GM18508 (cell line): ENCODE data around the gene ABHD14A.

Experiments used
- ATAC-seq: cut with Tn5 transposase; IDR thresholded peaks from one replicate; pipeline ENCODE4 v1.9.1; 2021; ENCODE audit warnings: moderate number of reproducible peaks; ENCODE audit not compliant: insufficient read depth, unreplicated experiment

ABHD14A gene

GRCh38 chr3:51968883-51969678, 5.8 kb upstream of the ABHD14A start:
- no peak for ATAC-seq

- no peak for ATAC-seq
Measured at GRCh38 chr3:51969841-51970240, 5.0 kb upstream of the ABHD14A start.

DNA sequence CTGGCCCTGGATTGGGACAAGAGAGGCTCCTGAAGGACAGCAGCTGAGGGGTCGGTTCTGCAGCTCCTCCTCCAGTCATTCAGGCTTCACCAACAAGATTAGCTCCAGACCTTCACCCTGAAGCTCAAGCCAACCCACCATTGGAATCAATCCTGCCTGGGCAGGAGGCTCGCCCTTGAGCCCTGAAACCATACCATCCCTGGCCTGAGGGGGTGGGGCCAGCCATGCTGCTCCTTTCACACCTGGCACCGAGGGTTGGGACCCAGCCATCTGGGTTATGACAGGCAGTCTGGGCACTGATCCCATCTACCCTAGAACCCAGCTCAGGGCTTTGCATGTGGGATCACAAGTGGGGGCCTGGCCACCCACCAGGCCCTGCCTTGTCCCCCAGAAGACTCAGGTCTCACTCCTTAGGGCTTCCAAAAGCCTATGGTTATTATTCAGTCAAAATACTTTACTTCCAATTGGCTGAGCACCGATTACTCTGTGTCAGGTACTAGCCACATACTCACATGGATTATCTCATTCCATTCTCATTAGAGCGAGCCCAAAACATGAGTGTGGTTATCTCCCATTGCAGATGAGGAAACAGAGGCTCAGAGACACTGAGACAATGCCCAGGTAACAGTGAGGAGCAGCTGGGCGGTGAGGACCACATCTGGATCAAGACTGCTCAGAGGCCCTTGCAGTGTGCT, 4.1 kb upstream of the ABHD14A start:
- no peak for ATAC-seq

GRCh38 chr3:51971350-51971749, 3.5 kb upstream of the ABHD14A start:
- no peak for ATAC-seq

DNA sequence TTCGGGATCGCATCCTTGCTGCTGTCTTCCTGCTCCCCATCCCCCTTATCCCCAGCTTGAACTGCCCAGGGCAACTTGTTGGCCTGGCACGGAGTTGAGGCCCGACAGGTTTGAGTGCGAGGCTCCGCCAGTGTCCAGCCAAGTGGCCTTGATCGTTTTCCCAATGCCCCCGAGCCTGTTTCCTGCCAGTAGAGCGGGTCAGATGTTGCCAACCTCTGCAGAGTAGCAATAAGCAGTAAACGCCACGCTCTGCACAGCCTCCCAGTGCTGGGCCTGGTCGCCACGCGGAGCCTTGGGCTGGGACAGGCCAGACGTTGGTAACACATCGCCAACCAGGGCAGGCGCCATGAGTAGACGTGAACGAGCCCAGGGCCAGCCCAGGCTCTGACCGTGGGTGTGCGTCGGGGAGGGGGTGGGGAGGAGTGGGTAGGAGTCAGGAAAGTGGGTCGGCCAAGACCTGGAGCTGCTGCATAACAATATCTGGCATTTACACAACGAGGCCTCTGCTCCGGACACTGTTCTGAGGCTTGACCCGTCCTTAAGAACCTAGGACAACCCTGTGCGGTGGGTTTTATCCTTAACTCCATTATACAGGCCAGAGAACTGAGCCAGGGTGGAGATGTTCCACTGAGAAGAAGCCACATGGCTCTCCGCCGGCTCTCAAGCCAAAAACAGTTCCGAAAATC, 444 bp upstream of the ABHD14A start:
- no peak for ATAC-seq

DNA sequence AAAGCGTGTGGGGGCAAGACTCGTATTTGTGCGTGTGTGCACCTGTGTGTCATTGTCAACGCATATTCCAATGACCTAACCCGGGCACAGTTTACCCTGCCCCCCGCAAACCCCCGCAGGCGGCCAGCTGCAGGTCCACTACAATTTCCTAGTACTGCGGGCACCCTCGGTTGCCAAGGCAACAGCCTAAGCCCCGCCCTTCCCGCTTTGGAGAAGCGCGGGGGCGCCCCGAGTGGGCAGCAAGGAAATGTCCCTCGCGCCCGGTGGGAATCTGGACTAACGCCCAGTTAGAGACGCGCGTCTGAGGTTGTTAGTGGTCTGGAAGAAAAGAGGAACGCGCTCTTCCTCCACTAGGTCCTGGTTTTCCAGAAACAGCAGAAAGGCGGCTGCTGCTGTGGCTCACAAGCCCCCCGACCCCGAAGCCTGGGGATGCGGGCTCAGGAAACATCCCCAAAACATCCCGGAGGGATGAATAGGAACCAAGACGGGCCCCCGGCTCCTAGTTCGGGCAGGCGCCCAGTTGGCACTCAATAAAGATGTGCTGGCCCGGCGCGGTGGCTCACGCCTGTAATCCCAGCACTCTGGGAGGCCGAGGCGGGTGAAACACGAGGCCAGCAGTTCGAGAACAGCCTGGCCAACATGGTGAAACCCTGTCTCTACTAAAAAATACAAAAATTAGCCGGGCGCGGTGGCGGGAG, 1.1 kb downstream of the ABHD14A start:
- no peak for ATAC-seq

- no peak for ATAC-seq
Measured at GRCh38 chr3:51977446-51978142, 2.7 kb downstream of the ABHD14A start.

- no peak for ATAC-seq
Measured at GRCh38 chr3:51978143-51978502, 3.3 kb downstream of the ABHD14A start.

GRCh38 chr3:51980253-51980652, 5.4 kb downstream of the ABHD14A start:
- ATAC-seq, result no peak

DNA sequence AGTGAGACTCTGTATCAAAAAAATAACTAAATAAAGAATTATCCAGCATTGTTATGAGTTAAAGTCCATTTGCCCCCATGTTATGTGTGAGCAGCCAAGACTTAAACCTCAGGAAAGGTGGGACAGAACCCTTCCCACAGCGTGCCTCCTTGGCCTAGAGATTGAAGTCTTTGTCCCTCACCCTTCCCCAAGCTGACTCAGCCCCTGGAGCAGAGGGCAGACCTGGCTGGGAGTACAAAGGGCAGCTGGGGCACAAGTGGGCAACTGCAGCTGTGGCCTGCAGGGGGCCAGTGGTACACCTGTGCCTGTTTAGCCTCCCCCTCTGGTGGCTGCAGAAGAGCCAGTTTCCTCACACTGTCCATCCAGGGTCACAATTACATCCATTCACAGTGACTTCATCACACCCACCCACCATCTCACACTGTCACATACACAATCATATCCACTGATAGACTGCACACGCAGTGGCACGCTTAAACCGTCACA, 7.5 kb downstream of the ABHD14A start:
- ATAC-seq, result peak; percentile 26

DNA sequence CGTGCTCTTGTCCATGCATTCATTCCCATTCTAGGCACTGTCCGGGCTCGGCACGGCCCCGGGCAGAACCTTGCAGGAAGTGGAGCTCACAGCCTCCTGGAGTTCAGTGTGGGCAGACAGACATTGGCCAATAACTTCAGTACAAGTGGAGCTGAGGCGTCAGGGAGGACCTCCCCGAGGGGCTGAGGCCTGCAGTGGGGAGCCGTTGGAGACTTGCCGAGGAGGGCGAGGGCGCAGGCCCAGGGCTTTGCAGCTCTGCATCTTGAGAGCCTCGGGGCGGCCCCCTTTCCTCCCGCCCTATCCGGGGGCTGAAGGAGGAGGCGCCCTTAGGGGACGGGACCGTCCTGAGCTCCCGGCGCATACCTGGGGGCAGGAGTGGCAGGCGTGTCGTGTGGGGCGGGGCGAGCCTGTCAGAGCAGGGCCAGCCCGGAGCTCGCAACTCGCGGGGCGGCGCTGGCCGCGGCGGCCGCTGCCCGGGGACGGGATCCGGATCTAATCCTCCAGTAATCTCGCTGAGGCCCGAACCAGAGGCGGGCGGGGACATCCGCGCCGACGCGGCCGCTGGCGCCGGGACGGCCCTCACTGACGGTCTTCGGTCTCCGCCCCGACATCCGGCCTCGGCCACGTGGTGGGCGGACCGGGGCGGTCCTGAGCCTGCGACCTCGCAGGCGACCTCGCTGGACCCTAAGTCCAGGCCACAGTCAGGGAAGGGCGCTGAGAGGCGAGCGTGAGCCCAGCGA, 8.1 kb downstream of the ABHD14A start, which contains the start of gene ACY1:
ACY1 (plus strand) TSS at position 698 of the 740 bp plus-strand sequence. CDS start 530 bp downstream, outside the sequence.
- ATAC-seq, result peak; percentile 39

GRCh38 chr3:51983578-51984268, 8.9 kb downstream of the ABHD14A start:
- no peak for ATAC-seq

GRCh38 chr3:51984269-51984647, 9.4 kb downstream of the ABHD14A start:
- no peak for ATAC-seq

- no peak for ATAC-seq
Measured at GRCh38 chr3:51985063-51985462, 10.2 kb downstream of the ABHD14A start.

GRCh38 chr3:51986010-51986947, 11.4 kb downstream of the ABHD14A start:
- no peak for ATAC-seq

- no peak for ATAC-seq
Measured at GRCh38 chr3:51987568-51987967, 12.7 kb downstream of the ABHD14A start.

- ATAC-seq, result no peak
Measured at GRCh38 chr3:51988286-51989146, 13.7 kb downstream of the ABHD14A start.
